ENCODE measurements around the gene NAGA. TPM values are rescaled to one million over a fixed set of nuclear protein-coding genes. Genes with fewer than 3 reads are reported as not detected.
A peak's percentile ranks its signal among the peaks of the same experiment; 100 is the strongest.

The NAGA gene
- total and polyA plus RNA-seq, 9 donors, result 17.6 to 34.3 (median 19.6) TPM

- 1 to 2% (median 1%) methylated on average over 14 of the region's 14 CpGs for WGBS, 3 donors
- Histone ChIP-seq H3K27ac (peak overlapping the region; percentile 87 to 99), H3K4me1 (ENCODE audit: insufficient read depth) (peaks cover 3% of the 10 kb centered on the region), H3K9me3 (no peaks in the 10 kb centered on the region), H3K4me3 (peak overlapping the region; percentile 80), H3K36me3 (no peaks in the 10 kb centered on the region), H3K27me3 (no peaks in the 10 kb centered on the region)
- TF ChIP-seq EP300 (IDR thresholded peaks at IDR 0.05), result no peak
- intact Hi-C loops (cut with DNase I), result no loop called here
- DNase-seq, result peak in 3 of 5 donors; percentile 34 to 50 (median 48)
Observed at GRCh38 chr22:42080287-42080686, 9.7 kb upstream of the NAGA start.

GRCh38 chr22:42079319-42080251 lies 9.0 kb upstream of the NAGA start, which contains the start of gene SMDT1:
Gene SMDT1, plus strand, starts transcription at chr22:42079700. Its CDS starts 69 bp downstream, at chr22:42079769.
- 0 to 1% (median 0%) methylated on average over 48 to 71 of the region's 71 CpGs for WGBS, 3 donors
- peak within 1 kb of the TSS; percentile 80 for H3K4me3 ChIP-seq
- H3K27me3 ChIP-seq, result no peaks in the 10 kb centered on the region
- no peaks in the 10 kb centered on the region for H3K36me3 ChIP-seq
- DNase-seq, result peak; percentile 98 to 99 (median 99)
- TF ChIP-seq CTCF (IDR thresholded peaks at IDR 0.05) (peak in 1 of 3 donors; percentile 4), EP300 (IDR thresholded peaks at IDR 0.05) (no peak), POLR2A (IDR thresholded peaks at IDR 0.05) (peak; percentile 96)
- H3K9me3 ChIP-seq, result no peaks in the 10 kb centered on the region
- intact Hi-C loops (cut with DNase I), result no loop called here
- H3K4me1 ChIP-seq (ENCODE audit: insufficient read depth), result peaks cover 3% of the 10 kb centered on the region
- peak within 1 kb of the TSS; percentile 87 to 99 for H3K27ac ChIP-seq

- TF ChIP-seq POLR2A (IDR thresholded peaks at IDR 0.05) (no peak), CTCF (IDR thresholded peaks at IDR 0.05) (peak in 1 of 3 donors; percentile 19)
- Histone ChIP-seq H3K36me3 (no peaks in the 10 kb centered on the region), H3K27me3 (no peaks in the 10 kb centered on the region), H3K27ac (peak overlapping the region; percentile 87 to 99), H3K4me3 (peak overlapping the region; percentile 80), H3K9me3 (no peaks in the 10 kb centered on the region), H3K4me1 (ENCODE audit: insufficient read depth) (peaks cover 6% of the 10 kb centered on the region)
- DNase-seq, result peak in 2 of 5 donors; percentile 59 to 64
- 15 to 19% (median 17%) methylated on average over 22 to 24 of the region's 24 CpGs for WGBS, 3 donors
- intact Hi-C loops (cut with DNase I), result no loop called here
Observed at GRCh38 chr22:42078469-42079318, 8.1 kb upstream of the NAGA start.

GRCh38 chr22:42077486-42078125 lies 7.0 kb upstream of the NAGA start:
- DNase-seq, result peak in 3 of 5 donors; percentile 27 to 53 (median 52)
- Histone ChIP-seq H3K27me3 (no peaks in the 10 kb centered on the region), H3K9me3 (no peaks in the 10 kb centered on the region), H3K4me1 (ENCODE audit: insufficient read depth) (peaks cover 7% of the 10 kb centered on the region), H3K27ac (peak overlapping the region; percentile 87 to 99), H3K4me3 (no peak overlapping the region), H3K36me3 (no peaks in the 10 kb centered on the region)
- intact Hi-C loops (cut with DNase I), result no loop called here
- TF ChIP-seq EP300 (IDR thresholded peaks at IDR 0.05) (no peak), CTCF (IDR thresholded peaks at IDR 0.05) (no peak), POLR2A (IDR thresholded peaks at IDR 0.05) (no peak)
- 84 to 93% (median 89%) methylated on average over 14 to 21 of the region's 21 CpGs for WGBS, 3 donors
